ENCODE measurements around the gene COL25A1. TPM values are rescaled to one million over a fixed set of nuclear protein-coding genes. Genes with fewer than 3 reads are reported as not detected.

Gene COL25A1
- total RNA-seq, 1 donor from 2014 or later = 5.6 TPM

DNA sequence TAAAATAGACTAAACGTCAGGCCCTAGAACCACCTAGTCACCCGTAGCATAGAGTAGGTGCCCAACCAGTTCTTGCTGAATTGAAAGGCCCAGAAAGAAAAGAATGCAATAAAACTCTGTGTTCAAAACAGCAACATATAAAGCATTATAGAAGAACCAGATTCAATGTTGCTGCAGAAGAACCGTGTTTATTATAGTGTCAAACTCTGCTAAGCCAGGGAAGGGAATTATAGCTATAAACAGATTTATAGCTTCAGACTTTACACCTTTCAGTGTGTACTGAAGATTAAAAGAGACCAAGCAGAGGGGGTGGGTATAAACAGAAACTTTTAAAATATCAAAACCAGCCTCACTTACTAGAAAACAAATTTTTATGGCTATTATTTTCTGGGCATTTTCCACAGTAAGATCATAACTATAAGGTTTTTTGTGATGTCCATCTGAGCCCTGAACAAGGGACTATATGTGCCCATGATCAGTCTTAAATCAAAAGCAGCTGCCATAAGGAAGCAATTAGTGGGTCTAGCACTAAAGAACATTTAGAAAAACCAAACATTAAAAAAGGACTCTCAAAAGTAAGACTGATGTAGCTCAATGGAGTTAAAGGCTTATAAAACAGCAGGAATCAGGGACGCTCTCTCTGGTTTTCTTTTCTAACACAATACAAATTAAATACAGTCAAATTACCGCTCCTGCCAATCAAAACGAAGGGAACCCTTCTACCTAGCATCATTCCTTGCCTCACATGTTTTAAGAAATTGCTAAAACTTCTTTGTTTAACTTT lies 319.9 kb downstream of the COL25A1 start:
- H3K4me1 ChIP-seq = no peaks in the 10 kb centered on the region
- intact Hi-C loops (cut with DNase I) = no loop called here
- H3K27me3 ChIP-seq = no peaks in the 10 kb centered on the region
- TF ChIP-seq, protein P1, sequence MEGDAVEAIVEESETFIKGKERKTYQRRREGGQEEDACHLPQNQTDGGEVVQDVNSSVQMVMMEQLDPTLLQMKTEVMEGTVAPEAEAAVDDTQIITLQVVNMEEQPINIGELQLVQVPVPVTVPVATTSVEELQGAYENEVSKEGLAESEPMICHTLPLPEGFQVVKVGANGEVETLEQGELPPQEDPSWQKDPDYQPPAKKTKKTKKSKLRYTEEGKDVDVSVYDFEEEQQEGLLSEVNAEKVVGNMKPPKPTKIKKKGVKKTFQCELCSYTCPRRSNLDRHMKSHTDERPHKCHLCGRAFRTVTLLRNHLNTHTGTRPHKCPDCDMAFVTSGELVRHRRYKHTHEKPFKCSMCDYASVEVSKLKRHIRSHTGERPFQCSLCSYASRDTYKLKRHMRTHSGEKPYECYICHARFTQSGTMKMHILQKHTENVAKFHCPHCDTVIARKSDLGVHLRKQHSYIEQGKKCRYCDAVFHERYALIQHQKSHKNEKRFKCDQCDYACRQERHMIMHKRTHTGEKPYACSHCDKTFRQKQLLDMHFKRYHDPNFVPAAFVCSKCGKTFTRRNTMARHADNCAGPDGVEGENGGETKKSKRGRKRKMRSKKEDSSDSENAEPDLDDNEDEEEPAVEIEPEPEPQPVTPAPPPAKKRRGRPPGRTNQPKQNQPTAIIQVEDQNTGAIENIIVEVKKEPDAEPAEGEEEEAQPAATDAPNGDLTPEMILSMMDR (IDR thresholded peaks at IDR 0.05) = no peak
- no peak overlapping the region for H3K4me3 ChIP-seq
- no peaks in the 10 kb centered on the region for H3K9me3 ChIP-seq
- no peaks in the 10 kb centered on the region for H3K36me3 ChIP-seq
- DNase-seq (ENCODE audit: low spot score in 2 of 2) = no peak
- H3K27ac ChIP-seq = no peak overlapping the region

- no peak overlapping the region for H3K27ac ChIP-seq
- no peaks in the 10 kb centered on the region for H3K9me3 ChIP-seq
- no peaks in the 10 kb centered on the region for H3K4me1 ChIP-seq
- TF ChIP-seq, protein P1 (IDR thresholded peaks at IDR 0.05) = no peak
- no peaks in the 10 kb centered on the region for H3K27me3 ChIP-seq
- intact Hi-C loops (cut with DNase I) = no loop called here
- DNase-seq (ENCODE audit: low spot score in 2 of 2) = no peak
- H3K36me3 ChIP-seq = no peaks in the 10 kb centered on the region
- H3K4me3 ChIP-seq = no peak overlapping the region
Measured at GRCh38 chr4:108980455-108981239, 321.8 kb downstream of the COL25A1 start.

DNA sequence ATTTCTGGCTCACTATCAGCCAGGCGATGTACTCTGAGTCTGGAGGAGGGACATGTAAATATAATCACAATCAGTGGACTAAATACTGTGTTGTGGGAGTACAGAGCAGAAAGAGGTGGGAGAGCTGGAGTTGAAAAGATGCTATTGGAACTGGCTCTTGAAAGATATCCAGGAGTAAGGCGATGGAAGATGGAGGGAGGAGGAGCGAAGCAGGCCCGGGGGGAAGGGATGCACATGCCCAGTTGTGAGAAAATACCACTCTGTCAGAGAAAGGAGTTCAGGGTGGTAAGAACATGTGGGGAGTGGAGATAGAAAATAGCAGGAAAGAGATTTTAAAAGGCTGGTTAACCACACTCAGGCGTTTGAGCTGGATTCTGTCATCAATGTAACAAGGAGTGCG lies 322.7 kb downstream of the COL25A1 start:
- DNase-seq (ENCODE audit: low spot score in 2 of 2) = no peak
- no peak overlapping the region for H3K27ac ChIP-seq
- no peaks in the 10 kb centered on the region for H3K9me3 ChIP-seq
- H3K36me3 ChIP-seq = no peaks in the 10 kb centered on the region
- TF ChIP-seq, protein P1 (IDR thresholded peaks at IDR 0.05) = no peak
- H3K27me3 ChIP-seq = no peaks in the 10 kb centered on the region
- H3K4me3 ChIP-seq = no peak overlapping the region
- intact Hi-C loops (cut with DNase I) = no loop called here
- no peaks in the 10 kb centered on the region for H3K4me1 ChIP-seq

GRCh38 chr4:108978066-108978465 lies 324.4 kb downstream of the COL25A1 start:
- no peak overlapping the region for H3K4me3 ChIP-seq
- intact Hi-C loops (cut with DNase I) = no loop called here
- H3K27ac ChIP-seq = no peak overlapping the region
- no peaks in the 10 kb centered on the region for H3K36me3 ChIP-seq
- DNase-seq (ENCODE audit: low spot score in 2 of 2) = no peak
- no peaks in the 10 kb centered on the region for H3K9me3 ChIP-seq
- H3K27me3 ChIP-seq = no peaks in the 10 kb centered on the region
- TF ChIP-seq, protein P1 (IDR thresholded peaks at IDR 0.05) = no peak
- H3K4me1 ChIP-seq = no peaks in the 10 kb centered on the region

DNA sequence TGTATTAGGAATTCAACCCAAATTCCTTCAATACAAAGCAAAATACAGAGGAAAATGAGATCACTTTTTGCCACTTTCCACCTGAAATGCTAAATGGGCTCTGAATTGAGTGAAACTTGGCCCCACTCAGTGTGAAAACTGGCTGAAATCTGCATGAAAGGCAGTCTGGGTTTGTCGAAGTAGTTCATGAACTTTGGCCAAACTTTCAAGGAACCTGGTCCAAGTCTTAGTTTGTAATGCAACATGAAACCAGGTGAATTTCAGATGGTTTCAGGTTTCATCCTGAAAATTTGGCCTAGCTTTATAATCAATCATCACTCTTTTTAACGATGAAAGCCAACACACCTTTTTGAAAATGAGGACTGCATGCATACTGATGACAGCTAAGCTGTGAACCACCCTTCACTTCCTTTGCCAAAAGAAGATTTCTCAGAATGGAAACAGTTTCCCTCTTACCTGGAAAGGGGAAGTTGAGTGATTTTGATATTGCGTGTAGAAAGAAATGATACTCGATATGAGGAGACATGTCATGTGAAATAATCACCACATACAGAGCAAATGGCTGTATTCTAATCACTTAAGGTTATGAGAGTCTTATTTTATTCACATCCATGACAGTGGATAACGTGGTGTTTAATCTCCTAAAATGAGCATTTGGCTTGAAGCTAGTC lies 329.7 kb downstream of the COL25A1 start:
- intact Hi-C loops (cut with DNase I) = no loop called here
- Histone ChIP-seq H3K4me3 (no peak overlapping the region), H3K9me3 (no peaks in the 10 kb centered on the region), H3K4me1 (no peaks in the 10 kb centered on the region), H3K27me3 (no peaks in the 10 kb centered on the region), H3K27ac (no peak overlapping the region), H3K36me3 (no peaks in the 10 kb centered on the region)
- TF ChIP-seq, protein P1 (IDR thresholded peaks at IDR 0.05) = no peak
- no peak for DNase-seq (ENCODE audit: low spot score in 2 of 2)

Data from ascending aorta (tissue), 2 donors.